HL-60/S4 treated with retinoic acid at 250 ng/mL for 4 days and 3 days (cell line): ENCODE measurements around the gene MFGE8.

Experiments used
- in situ Hi-C: fragments of 300-500 bp; cut with MboI; formaldehyde crosslinking; loops from 2 replicates; pipeline ENCODE4 v1.7.0; 2022; ENCODE audit warnings: low sequenced_read_pairs

MFGE8 gene

GRCh38 chr15:88877906-88878305 lies 35.3 kb downstream of the MFGE8 start:
- in situ Hi-C loops: no loop called here

GRCh38 chr15:88877415-88877814 lies 35.8 kb downstream of the MFGE8 start:
- in situ Hi-C loops: no loop called here

- in situ Hi-C loops: no loop called here
Measured at GRCh38 chr15:88876573-88876972, 36.6 kb downstream of the MFGE8 start.

- in situ Hi-C loops: no loop called here
Measured at GRCh38 chr15:88874684-88875083, 38.5 kb downstream of the MFGE8 start.

GRCh38 chr15:88874275-88874674 lies 38.9 kb downstream of the MFGE8 start:
- in situ Hi-C loops: no loop called here

- in situ Hi-C loops: no loop called here
Measured at GRCh38 chr15:88873786-88874185, 39.4 kb downstream of the MFGE8 start.

- in situ Hi-C loops: no loop called here
Measured at GRCh38 chr15:88872706-88873105, 40.5 kb downstream of the MFGE8 start.

GRCh38 chr15:88872106-88872505 lies 41.1 kb downstream of the MFGE8 start:
- in situ Hi-C loops: no loop called here

GRCh38 chr15:88871313-88871712 lies 41.9 kb downstream of the MFGE8 start:
- in situ Hi-C loops: no loop called here

GRCh38 chr15:88866295-88866881 lies 46.8 kb downstream of the MFGE8 start:
- in situ Hi-C loops: no loop called here

GRCh38 chr15:88865498-88866099 lies 47.6 kb downstream of the MFGE8 start:
- in situ Hi-C loops: no loop called here

GRCh38 chr15:88864861-88865497 lies 48.2 kb downstream of the MFGE8 start:
- in situ Hi-C loops: no loop called here

- in situ Hi-C loops: no loop called here
Measured at GRCh38 chr15:88863412-88863811, 49.8 kb downstream of the MFGE8 start.

GRCh38 chr15:88860212-88860611 lies 53.0 kb downstream of the MFGE8 start:
- in situ Hi-C loops: no loop called here

GRCh38 chr15:88859550-88859949 lies 53.6 kb downstream of the MFGE8 start:
- in situ Hi-C loops: no loop called here

GRCh38 chr15:88858934-88859333 lies 54.2 kb downstream of the MFGE8 start:
- in situ Hi-C loops: no loop called here

GRCh38 chr15:88852476-88852875 lies 60.7 kb downstream of the MFGE8 start:
- in situ Hi-C loops: no loop called here

- in situ Hi-C loops: no loop called here
Measured at GRCh38 chr15:88849376-88850072, 63.7 kb downstream of the MFGE8 start.
